UCSD-AML1 (cell line): ENCODE measurements around the gene SLC25A45.

Experiments
- DNase-seq: peaks from one replicate; lab custom pipeline; 2025; ENCODE audit not compliant: unreplicated experiment; lab: John Stamatoyannopoulos, UW

The SLC25A45 gene

DNA sequence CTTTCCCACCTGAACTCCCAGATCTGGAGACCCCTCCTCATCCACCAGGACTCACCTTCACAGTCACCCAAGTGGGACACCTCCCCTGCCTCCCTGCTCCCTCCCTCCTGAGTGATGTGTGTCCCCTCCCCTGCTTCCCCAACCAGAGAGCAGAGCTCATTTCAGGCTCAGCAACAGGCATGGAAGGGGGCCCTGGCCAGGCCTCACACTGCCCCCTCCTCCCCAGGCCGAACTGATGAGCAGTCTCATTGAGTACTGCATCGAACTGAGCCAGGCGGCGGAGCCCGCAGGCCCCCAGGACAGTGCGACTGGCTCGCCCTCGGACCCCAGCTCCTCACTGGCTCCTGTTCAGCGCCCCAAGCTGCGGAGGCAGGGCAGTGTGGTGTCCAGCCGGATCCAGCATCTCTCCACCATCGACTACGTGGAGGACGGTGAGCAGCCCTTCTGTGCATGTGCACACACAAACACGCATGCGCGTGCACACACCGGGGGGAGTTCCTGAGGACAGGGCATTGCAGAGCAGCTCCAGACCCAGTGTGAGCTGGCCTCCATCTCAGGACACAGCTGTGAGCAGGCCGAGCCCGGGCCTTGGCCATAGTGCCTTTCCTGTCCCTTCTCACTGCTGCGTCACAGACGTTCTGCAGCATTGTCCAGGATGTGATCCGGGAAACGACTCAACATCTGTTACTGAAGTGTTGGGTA is 22.3 kb upstream of the SLC25A45 start:
- DNase-seq: no peak

DNA sequence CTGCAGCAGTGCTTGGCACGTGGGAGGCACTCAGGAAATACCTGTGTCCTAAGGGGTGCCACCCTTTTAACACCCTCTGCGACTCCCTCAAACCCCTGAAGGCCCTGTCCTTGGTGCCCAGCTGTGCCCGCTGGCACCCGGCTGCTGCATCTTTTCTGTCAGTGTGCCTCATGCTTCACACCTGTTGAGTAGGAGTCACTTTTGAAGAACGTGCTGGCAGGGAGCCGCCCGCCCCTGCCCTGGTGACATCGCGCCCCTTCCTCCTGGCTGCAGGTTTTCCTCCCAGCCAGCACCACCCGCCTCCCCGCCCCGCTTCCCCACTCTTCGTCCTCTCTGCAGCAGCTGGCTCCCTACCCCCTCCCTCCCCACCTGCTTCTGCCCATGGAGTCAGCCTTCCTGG is 21.8 kb upstream of the SLC25A45 start:
- DNase-seq: no peak

DNA sequence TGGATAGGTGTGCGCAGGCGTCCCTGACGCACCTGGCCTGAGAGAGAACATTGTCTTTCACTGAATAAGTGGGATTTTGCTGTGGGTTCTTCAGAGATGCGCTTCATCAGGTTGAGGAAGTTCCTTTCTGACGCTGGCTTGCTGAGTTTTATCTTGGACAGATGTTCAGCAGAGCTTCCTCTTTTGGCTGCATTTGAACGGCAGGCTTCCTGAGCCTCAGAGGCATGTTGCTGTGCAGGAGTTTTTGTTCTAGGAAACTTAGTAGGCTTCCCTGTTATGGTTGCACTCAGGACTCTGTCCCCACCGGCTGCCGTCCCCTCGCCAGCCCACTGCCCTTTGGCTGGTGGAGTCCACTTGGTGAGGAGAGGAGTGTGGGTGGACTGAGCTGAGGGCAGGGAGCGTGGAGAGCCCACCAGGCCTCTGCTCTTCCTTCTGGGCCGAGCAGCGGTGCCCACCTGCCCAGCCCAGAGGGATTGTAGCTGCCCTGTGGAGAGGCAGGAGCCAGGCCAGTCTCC is 21.2 kb upstream of the SLC25A45 start:
- peak; percentile 66 for DNase-seq

DNA sequence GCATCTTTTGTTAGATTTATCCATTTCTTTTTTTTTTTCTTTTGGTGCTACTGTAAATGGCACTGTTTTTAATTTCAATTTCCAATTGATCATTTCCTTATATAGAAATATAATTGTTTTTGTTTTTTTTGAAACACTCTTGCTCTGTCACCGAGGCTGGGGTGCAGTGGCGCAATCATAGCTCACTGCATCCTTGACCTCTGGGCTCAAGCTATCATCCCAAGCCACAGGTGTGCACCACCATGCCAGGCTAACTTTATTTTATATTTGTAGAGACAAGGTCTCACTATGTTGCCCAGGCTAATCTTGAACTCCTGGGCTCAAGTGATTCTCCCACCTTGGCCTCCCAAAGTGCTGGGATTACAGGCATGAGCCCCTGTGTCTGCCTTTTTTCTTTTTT is 20.3 kb upstream of the SLC25A45 start:
- DNase-seq: no peak

DNA sequence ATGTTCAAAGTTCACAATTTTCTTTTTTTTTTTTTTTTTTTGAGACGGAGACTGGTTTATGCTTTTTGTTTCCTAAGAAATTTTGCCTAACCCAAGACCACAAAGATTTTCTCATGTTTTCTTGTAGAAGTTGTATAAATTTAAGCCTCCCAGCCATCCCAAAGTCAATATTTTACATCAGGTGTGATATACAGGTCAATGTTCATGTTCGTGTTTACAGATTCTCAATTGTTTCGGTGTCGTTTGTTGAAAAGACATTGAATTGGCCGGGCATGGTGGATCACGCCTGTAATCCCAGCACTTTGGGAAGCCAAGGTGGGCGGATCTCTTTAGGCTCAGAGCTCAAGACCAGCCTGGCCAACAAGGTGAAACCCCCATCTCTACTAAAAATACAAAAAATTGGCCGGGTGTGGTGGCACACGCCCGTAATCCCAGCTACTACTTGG is 19.4 kb upstream of the SLC25A45 start:
- no peak for DNase-seq

DNA sequence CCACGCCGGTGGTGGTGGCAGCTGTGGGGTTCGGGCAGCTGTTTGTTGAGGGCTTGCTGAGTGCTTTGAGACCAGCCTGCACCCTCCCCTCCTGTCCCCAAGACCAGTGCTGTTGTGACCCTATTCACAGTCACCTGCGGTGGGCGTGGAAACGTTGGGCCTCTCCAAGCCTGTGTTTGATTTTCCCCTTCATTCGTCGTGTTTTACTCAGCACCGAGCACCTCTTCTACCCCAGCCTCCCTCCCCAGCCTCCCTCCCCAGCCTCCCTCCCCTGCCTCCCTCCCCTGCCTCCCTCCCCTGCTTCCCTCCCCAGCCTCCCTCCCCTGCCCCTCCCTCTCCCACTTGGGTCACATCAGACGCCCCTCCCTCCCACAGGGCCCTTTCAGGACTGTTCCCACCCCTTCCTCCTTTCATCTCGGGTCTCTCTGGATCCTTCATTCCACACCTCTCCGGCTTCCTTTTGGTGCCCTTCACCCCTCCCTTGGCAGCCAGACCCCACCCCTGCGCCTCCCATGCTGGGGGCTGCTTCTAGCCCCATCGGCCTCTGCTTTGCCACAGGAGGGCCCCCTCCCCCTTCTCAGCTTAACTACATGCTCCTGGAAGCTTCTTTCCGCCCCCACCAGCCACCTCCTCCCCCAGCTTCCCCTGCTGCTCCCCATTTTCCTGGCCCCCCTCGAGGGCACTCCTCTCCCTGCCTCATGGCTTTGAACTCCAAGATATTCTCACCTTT is 18.8 kb upstream of the SLC25A45 start:
- DNase-seq: no peak

DNA sequence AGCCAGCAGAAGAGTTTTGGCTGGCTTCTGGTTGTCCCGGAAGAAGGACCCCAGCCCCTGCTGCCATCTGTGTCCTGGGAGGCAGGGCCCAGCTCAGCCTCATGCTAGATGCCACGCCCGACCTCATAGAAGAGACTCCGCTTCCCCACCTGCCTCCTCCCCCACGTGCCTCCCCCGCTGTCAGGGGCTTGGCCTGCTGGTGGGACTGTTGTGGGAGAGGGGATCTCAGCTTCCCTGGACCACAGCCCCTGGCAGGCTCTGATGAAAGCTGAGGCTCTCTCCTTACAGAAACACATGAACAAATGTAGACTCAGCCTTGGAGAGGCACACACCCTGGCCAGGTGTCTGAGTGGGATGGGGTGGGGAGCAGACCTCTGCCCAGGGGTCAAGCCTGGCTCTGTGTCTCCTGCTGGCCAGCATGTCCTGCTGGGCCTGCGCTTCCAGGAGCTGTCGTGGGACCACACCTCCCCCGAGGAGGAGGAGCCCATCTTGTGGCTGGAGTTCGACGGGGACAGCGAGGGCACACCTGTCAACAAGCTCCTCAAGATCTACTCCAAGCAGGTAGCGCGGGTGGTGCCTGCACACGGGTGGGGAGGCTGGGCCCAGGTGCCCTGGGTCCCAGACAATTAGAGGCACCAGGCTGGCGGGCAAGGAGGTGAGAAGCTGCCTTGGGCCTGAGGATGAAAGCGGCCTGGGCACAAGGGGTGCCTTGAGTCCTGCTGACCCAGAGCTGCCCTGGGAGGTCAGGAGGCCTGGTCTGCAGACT is 18.0 kb upstream of the SLC25A45 start:
- DNase-seq: no peak

DNA sequence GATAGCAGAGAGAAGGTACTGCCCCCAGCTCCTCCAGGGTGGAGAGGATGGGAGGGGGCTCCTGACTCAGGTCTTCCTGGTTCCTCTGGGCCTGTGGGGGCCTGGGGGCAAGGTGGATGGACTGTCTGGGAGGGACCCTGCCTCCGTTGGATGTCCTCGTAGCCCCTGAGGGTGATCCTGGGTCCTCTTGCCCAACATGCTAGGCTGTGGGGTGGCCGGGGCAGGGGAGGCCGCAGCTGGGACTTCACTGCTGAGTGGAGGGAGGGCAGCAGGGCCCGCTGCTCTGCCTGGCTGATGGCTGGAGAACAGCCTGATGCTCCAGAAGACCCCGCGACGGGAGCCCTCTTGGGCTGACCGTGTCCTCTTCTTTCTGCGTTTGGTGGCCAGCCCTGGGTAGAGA is 17.4 kb upstream of the SLC25A45 start:
- no peak for DNase-seq

DNA sequence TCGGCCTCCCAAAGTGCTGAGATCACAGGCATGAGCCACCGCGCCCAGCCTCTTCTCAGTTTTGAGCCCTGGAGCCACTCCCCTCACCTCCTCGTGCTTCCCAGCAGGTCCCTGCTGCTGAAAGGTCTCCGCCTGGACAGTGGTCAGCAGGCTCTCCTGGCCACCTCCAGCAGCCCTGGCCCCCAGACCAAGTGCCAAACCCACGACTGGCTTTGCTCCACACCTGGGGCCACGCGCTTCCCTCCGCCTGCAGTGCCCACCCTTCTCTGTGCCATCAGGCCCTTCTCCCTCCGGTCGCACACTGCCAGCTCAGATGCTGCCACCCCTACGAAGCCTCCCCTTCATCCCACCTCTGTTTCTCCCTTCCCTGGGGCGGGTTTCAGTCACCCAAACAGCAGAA is 16.8 kb upstream of the SLC25A45 start:
- no peak for DNase-seq

DNA sequence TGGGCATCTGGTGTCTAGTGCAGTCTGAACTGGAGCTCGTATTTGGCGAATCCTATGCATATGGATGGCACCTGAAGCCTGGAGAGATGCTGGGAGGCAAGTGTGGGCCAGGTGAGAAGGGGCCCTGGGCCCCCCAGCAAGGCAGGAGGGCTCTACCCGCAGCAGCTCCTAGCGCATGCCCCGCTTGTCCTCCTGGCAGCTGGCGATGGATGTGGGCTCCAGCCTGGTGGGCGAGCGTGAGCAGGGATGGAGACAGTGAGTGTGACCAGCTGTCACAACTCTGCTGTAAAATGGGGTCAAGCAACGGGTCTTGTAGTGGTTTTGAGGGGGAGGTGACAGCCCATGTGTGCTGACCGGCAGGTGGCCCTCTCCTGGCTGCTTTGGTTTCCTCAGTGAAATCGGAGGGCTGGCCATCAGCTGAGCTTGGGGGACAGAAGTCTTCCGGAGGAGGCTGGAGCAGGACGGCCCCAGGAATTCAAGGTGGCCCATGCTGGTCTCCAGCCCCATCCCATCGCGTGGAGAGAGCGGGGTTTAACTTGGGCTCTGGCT is 16.0 kb upstream of the SLC25A45 start:
- DNase-seq: no peak

DNA sequence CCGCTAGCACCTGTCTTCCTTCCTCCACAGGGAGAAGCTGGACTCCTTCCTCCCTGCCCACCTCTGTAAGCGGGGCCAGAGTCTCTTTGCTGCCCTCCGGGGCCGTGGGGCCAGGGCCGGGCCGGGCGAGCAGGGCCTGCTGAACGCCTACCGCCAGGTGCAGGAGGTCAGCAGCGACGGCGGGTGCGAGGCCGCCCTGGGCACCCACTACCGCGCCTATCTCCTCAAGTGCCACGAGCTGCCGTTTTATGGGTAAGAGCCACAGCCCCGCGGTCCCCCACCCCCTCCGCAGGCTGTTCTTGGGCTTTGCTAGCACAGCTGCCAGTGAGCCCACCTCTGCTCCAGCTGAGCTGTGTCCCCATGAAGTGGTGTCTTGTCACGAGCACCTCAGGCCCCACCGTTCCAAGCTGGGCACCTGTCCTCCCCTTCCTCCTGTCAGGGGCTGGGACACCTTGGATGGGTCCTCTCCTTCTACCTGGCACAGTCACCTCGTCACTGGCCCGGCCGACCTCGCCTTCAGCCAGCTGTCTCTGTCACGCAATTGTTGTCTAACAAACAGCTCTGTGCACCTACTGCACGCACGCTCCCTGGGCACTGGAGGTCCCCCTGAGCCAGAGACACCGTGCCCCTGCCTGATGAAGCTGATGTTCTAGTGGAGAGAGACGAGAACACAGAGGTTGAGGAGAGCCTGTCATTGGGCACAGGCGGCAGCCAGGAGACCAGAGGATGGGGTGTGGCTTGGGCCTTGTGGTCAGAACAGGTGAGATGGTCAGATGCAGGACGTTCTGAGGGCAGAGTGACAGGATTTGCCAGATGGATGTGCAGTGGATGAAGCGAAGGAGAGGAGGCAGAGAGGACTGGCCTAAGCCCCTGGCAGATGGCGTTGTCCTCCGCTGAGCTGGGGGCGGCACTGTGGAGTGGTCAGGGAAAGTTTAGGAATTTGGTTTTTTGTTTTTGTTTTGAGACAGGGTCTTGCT is 14.6 kb upstream of the SLC25A45 start:
- no peak for DNase-seq

DNA sequence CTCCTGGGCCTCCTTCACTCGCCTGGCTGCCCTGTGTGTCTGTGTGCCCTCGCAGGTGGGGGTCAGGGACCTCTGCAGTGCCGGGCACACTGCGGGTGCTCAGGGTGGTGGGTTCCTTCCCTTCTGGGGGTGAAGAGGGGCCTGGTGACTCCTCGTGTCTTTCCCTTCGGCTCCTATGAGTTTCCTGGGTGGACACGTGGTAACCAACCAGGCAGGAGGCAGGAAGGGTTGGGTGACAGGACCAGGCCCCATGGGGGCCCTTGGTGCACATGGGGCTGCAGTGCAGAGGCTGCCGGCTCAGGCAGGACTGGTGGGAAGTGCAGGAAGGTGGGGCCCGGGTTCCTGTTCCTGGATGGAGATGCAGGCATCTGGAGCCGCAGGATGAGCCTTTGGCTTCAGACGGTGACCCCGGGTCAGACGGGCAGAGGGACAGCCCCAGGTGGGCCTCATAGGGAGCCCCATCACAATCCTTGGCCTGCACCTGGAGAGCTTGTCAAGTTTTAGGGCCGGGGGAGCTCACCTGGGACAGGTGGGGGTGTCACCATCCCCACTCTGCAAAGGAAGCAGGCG is 13.6 kb upstream of the SLC25A45 start:
- no peak for DNase-seq

DNA sequence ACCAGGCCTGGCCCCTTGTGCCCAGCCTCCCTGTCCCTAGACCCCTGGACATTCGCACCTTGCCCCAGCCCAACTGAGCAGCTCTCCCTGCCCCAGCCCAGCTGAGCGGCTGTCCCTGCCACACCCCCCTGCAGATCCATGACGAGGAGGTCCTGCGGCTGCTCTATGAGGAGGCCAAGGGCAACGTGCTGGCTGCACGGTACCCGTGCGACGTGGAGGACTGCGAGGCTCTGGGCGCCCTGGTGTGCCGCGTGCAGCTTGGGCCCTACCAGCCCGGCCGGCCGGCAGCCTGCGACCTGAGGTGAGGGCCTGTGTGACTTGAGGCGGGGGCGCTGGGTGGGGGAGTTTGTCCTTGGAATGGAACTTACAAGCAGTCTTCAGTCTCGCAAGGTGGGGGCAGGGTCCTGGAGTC is 11.7 kb upstream of the SLC25A45 start:
- DNase-seq: no peak

DNA sequence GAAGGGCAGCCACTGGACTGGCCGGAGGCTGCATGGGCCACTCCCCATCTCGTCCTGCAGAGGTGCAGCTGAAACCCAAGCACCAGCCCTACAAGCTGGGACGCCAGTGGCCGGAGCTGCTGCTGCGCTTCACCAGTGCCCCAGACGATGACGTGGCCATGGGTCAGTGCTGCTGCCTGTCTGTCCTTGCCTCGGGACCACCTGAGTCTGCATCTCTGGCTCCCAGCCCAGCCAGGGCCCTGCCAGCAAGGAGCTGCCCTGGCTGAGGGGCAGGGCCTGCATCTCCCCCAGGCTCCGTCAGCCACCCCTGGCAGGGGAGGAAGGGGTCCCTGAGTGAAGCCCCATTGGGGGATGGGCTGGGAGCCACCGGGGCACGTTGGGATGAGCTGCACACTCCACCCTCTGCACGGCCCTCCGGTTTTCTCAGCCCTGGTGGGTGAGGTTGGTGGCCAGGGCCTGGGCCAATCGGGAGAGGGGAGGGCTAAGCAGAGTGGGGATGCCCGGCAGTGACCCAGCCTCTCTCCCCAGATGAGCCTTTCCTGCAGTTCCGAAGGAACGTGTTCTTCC is 11.2 kb upstream of the SLC25A45 start:
- no peak for DNase-seq

DNA sequence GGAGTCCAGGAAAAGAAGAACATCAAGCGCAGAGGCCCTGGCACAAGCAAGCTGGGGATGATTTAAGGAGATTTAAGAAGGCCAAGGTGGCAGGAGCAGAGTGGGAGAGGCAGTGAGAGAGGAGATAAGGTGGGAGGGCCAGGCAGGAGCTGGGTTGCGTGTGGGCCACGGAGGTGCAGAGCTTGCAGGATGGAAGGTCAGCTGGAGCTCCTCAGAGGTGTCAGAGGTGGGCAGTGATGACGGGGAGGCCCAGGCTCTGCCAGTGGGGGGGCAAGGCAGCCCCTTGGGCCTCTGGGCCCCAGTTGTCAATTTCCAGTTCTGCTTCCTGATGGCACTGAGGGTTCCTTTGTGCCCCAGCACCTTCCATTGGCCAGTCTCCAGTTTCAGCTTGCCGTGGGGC is 10.5 kb upstream of the SLC25A45 start:
- DNase-seq: no peak

DNA sequence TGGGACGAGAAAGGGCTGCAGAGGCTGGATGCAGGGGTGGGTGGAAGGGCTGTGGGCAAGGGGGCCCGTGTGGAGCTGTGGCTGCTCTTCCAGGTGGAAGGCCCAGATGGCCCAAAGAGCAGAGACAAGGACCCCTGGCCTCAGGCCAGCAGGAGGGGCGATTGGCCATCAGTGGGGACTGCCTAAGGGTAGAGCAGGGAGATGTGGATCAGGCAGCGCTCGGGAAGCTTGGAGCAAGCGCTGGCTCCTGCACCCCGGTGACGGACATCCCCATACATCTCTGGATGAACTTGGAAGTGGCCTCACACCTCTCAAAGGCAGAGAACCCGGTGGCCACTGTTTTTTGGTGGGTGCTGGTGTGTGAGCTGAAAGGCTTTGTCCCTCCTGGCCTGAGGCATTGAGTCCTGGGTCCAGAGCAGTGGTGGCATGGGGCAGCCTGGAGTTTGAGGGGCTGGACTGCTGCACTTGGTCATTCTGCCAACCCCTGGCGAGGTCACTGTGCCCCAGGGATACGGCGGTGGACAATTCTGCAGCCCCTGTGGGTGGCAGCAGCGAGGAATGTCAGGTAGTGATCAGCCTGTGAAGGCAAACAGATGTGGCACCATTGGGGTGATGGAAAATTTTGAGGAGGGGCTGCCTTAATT is 9.9 kb upstream of the SLC25A45 start:
- no peak for DNase-seq

DNA sequence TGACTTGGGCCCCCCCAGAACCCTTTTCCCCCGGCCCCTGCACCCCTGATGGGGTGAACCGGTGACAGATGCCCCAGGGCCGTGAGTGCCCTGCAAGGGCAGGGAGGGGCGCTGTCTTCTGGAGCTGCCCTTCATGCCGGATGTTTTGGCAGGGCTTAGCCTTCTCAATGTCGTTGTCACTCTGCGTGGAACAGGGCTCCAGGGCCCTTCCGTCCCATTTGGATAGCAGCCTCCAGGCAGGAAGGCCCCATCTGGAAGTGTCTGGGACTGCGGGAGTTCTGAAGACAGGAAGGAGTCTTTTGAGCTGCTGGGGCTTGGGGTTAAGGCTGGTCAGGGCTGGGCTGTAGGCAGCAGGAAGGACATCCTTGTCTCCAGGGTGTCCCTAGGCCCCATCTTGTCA is 8.6 kb upstream of the SLC25A45 start:
- DNase-seq: no peak

DNA sequence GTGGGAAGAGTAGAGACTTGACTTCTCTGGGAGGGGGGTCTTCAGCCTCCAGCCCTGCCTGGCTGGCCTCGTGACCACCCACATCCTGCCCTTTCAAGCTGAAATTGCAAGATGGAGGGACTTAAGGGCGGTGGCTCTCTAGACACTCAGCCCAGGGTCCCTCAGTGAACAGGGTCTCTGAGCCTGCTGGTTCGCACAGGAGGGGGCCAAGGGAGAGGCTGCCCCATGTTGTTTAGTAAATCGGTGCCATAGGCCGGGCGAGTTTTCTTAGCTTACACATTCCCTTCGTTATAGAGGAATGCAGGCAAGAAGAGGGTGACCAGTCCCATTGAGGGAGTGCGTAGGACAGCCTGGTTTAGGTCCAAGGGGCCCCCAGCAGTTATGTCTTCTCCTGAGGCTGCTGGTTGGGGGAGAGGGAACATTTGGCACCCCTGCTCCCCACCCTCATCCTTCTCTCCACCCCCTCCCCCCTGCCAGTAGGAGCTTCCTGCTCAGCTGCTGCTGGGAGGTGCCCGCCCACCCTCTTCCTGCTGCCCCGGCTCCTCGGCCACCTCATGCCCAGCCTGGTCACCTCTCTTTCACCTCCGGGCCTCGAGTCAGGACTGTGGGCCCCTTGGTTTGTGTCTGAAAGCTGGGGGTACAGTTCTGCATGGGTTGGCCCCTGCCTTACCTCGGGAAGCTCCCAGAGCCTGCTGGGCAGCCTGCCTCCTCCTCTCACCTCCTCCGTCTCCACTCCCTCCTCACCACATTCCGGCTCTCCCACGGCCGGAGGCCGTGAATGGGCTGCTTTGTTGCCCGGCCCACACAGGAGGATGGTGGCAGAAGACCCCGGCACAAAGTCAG is 7.9 kb upstream of the SLC25A45 start:
- DNase-seq: no peak
